ENCODE results near the gene RUNX1. TPM values are rescaled to one million over a fixed set of nuclear protein-coding genes. Genes with fewer than 3 reads are reported as not detected.

The RUNX1 gene
- total and polyA plus RNA-seq, 8 donors = 7.5 to 89.6 (median 10.8) TPM

GRCh38 chr21:34803782-34804370 is 245.2 kb downstream of the RUNX1 start:
- no peak for ATAC-seq

GRCh38 chr21:34802180-34802899 is 246.8 kb downstream of the RUNX1 start:
- Histone ChIP-seq H3K27ac (peak overlapping the region in 1 of 2 donors; percentile 16), H3K9me3 (no peaks in the 10 kb centered on the region), H3K36me3 (peaks cover 0 to 49% of the 10 kb centered on the region in 2 donors), H3K4me3 (no peak overlapping the region), H3K4me1 (peaks cover 4 to 65% of the 10 kb centered on the region in 2 donors), H3K27me3 (no peaks in the 10 kb centered on the region)
- ATAC-seq (no peak), DNase-seq (no peak)
- TF ChIP-seq, protein P1, sequence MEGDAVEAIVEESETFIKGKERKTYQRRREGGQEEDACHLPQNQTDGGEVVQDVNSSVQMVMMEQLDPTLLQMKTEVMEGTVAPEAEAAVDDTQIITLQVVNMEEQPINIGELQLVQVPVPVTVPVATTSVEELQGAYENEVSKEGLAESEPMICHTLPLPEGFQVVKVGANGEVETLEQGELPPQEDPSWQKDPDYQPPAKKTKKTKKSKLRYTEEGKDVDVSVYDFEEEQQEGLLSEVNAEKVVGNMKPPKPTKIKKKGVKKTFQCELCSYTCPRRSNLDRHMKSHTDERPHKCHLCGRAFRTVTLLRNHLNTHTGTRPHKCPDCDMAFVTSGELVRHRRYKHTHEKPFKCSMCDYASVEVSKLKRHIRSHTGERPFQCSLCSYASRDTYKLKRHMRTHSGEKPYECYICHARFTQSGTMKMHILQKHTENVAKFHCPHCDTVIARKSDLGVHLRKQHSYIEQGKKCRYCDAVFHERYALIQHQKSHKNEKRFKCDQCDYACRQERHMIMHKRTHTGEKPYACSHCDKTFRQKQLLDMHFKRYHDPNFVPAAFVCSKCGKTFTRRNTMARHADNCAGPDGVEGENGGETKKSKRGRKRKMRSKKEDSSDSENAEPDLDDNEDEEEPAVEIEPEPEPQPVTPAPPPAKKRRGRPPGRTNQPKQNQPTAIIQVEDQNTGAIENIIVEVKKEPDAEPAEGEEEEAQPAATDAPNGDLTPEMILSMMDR (IDR thresholded peaks at IDR 0.05) = no peak
- intact Hi-C loops (cut with DNase I) = no loop called here

More at GRCh38 chr21:34803782-34804370, 245.2 kb downstream of the RUNX1 start:
- DNase-seq = no peak
- Histone ChIP-seq H3K27ac (peak overlapping the region in 1 of 2 donors; percentile 53), H3K4me3 (no peak overlapping the region), H3K4me1 (peaks cover 4 to 74% of the 10 kb centered on the region in 2 donors), H3K36me3 (peaks cover 0 to 42% of the 10 kb centered on the region in 2 donors), H3K27me3 (no peaks in the 10 kb centered on the region), H3K9me3 (no peaks in the 10 kb centered on the region)
- intact Hi-C loops (cut with DNase I) = no loop called here
- TF ChIP-seq, protein P1 (IDR thresholded peaks at IDR 0.05) = no peak

- DNase-seq (peak in 1 of 4 donors; percentile 10), ATAC-seq (no peak)
- Histone ChIP-seq H3K27ac (peak overlapping the region in 1 of 2 donors; percentile 16), H3K9me3 (no peaks in the 10 kb centered on the region), H3K36me3 (peaks cover 0 to 56% of the 10 kb centered on the region in 2 donors), H3K4me3 (no peak overlapping the region), H3K4me1 (peaks cover 4 to 64% of the 10 kb centered on the region in 2 donors), H3K27me3 (no peaks in the 10 kb centered on the region)
- TF ChIP-seq, protein P1 (IDR thresholded peaks at IDR 0.05) = no peak
- intact Hi-C loops (cut with DNase I) = no loop called here
These were observed 247.5 kb downstream of the RUNX1 start for GRCh38 chr21:34801519-34802132.

- Histone ChIP-seq H3K4me1 (peaks cover 5 to 65% of the 10 kb centered on the region in 2 donors), H3K4me3 (no peak overlapping the region), H3K9me3 (no peaks in the 10 kb centered on the region), H3K36me3 (peaks cover 0 to 63% of the 10 kb centered on the region in 2 donors), H3K27me3 (no peaks in the 10 kb centered on the region), H3K27ac (no peak overlapping the region)
- TF ChIP-seq, protein P1 (IDR thresholded peaks at IDR 0.05) = no peak
- ATAC-seq (no peak), DNase-seq (no peak)
- intact Hi-C loops (cut with DNase I) = no loop called here
These were observed 248.1 kb downstream of the RUNX1 start for GRCh38 chr21:34800797-34801518.
